NCI-H146 (cell line): Measurements from ENCODE around the gene LDHB.
"Not testable (repeated sequence)": the region's sequence is repeated elsewhere in the genome, so short reads cannot be mapped to it uniquely, and the experiment has no call there.

Experiments used
- DNase-seq: peaks from one replicate; lab custom pipeline; 2025; lab: John Stamatoyannopoulos, UW

The LDHB gene

DNA sequence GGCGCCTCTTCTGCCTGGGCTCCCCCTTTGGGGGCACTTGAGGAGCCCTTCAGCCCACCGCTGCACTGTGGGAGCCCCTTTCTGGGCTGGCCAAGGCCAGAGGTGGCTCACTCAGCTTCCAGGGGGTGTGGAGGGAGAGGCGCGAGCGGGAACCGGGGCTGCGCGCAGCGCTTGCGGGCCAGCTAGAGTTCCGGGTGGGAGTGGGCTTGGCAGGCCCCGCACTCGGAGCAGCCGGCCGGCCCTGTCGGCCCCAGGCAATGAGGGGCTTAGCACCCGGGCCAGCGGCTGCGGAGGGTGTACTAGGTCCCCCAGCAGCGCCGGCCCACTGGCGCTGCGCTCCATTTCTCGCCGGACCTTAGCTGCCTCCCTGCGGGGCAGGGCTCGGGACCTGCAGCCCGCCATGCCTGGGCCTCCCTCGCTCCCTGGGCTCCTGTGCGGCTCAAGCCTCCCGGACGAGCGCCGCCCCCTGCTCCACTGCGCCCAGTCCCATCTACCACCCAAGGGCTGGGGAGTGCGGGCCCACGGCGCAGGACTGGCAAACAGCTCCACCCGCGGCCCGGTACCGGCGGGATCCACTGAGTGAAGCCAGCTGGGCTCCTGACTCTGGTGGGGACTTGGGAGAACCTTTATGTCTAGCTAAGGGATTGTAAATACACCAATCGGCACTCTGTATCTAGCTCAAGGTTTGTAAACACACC is 3.9 kb upstream of the LDHB start:
- DNase-seq: not testable (repeated sequence)

GRCh38 chr12:21659383-21659782 is 1.7 kb upstream of the LDHB start:
- DNase-seq: no peak

GRCh38 chr12:21656905-21657325 is 727 bp downstream of the LDHB start:
- peak; percentile 49 for DNase-seq

DNA sequence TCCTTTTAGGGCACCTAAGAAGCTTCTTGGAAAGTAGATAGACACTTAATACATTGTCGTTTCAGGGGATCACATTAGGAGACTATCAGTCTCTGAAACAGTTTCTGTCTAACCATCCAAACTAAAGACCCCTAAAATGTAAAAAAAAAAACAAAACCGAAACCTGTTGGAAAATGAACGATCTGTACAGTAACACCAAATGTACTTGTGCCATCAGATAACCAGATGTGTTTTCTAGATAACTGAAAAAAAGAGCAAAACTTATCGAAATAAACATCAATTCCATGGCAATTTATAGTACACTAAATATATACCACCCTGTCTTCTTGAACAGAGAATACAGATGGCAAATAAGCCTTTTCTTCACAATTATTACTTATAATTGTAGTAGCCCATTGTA is 2.1 kb downstream of the LDHB start:
- DNase-seq: no peak

DNA sequence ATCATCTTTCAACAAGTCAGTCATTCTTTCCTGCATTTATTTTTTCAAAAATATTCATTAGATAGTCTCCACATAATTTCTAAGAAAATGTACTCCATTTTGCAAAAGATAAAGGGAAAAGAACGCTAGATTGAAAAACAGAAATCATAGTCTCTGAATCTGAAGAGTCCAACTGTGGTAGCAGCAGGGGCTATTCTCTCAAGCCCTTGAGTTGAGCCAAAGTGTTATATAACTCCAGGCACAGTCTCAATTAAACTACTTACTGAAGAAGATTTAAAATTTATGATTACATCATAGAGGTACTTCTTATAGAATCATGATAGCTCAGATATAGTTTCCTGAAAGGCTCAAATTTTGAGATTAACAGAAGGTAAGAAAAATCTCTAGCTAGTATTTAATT is 5.8 kb downstream of the LDHB start:
- DNase-seq: no peak

DNA sequence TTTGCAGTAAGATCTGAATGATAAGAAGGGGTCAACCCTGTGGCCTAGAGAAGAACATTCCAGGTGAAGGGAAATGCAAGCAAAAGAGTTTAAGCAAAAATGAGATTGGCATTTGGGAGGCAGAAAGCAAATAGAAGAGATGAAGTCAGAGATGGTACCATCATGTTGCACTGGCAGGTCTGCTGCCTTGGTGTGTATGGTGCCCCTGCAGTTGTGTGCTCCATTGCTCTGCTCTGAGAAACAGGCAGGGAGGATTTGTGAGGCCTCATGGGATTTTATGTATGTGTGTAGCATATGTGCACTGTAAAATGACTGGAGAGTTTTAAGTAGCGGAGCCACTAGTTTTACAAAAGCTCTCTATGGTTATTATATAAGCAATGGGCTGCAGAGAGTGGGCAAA is 6.6 kb downstream of the LDHB start:
- no peak for DNase-seq

GRCh38 chr12:21649034-21649433 is 8.6 kb downstream of the LDHB start:
- no peak for DNase-seq

- DNase-seq: no peak
Observed at GRCh38 chr12:21648378-21648777, 9.3 kb downstream of the LDHB start.

DNA sequence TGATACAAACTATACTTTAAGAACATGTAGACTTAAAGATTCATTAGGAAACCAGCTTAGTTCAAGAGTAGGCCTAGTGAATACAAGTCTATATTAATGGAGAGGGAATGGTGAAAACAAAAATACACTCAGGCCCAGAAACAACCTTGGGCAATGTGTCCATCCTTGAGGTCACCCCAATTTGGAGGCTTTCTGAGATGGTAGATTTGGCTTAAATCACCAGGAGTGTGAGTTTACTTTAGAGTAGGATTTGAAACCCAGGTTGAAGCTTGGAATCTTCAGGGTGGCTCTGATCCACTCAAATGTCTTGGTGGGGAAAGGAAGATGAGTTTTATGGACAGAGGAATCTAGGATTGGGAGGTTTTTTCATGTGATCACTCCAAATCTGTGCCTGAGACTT is 10.5 kb downstream of the LDHB start:
- DNase-seq: no peak

GRCh38 chr12:21645041-21645500 is 12.6 kb downstream of the LDHB start:
- DNase-seq: not testable (repeated sequence)

- no peak for DNase-seq
Observed at GRCh38 chr12:21644516-21644915, 13.1 kb downstream of the LDHB start.

- DNase-seq: no peak
Observed at GRCh38 chr12:21643758-21644157, 13.9 kb downstream of the LDHB start.

GRCh38 chr12:21642707-21643389 is 14.8 kb downstream of the LDHB start:
- no peak for DNase-seq

- DNase-seq: peak; percentile 74
Observed at GRCh38 chr12:21638054-21638891, 19.4 kb downstream of the LDHB start.

GRCh38 chr12:21634245-21634644 is 23.4 kb downstream of the LDHB start:
- no peak for DNase-seq

- DNase-seq: no peak
Observed at GRCh38 chr12:21631367-21631766, 26.3 kb downstream of the LDHB start.

DNA sequence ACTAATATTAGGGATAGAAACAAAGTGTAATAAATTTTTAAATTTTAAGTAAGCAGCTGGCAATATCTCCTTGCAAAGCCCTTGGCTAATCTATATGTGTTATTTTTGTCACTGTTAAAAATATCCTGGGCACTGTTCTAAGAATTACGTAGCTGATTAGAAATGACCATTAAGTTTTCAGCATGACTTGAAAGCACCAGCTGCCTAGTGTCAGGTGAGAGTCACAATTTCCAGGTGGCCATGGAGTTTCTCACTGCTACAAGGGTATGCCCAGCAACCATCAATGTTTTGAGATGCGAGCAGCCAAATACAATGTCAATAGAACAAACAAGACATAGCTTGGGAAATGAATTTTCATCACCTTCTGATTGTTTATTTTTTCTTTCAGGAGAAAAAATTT is 29.7 kb downstream of the LDHB start:
- no peak for DNase-seq

DNA sequence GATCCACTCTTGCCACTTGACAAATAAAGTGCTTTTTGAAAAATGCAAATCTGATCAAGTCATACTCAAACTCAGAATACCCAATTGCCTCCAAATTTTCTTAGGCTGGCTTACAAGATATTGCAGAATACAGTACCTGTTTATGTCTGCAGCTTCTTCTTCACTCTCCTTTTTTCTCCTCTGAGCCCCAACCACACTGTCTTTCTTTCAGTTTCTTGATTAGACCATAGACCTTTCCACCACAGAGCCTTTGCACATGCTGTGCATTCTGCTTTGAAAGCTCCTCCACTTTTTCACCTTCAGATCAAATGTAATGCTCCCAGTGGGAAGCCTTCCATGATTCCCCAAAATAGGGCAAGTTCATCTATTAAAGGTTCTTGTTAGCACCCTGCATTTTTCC is 39.1 kb downstream of the LDHB start:
- DNase-seq: no peak

DNA sequence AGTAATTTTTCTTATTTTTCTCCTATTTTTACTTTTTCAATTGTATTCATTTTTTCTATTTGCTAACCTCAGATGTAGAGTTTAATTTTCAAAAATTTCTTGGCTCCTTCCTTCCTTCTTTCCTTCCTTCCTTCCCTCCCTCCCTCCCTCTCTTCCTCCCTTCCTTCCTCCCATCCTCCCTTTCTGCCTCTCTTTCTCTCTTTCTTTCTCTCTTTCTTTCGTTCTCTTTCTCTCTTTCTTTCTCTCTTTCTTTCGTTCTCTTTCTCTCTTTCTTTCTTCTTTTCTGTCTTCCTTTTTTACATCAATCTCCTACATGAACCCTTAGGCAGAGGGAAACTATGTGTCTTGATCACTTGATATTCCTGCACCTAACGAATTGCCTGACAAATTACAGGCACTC is 40.6 kb downstream of the LDHB start:
- no peak for DNase-seq

- no peak for DNase-seq
Observed at GRCh38 chr12:21615431-21615830, 42.2 kb downstream of the LDHB start.

DNA sequence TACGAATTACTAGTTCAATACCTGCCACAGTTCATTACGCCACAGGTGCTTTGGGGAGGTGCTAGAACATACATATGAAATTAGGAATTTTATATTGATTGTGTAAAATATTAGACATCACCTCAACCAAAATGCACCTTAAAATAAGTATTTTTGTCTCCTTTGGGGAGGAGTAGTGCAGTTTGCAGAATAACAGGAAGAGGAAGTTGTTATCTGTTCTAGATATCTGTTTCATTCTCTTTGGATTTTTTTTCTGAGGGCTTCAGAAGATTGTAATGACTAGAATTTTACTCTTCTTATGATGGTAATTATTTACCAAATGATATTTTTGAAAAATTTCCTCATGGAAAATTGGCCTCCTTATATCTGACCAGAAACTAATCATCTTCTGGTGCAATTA is 43.1 kb downstream of the LDHB start:
- DNase-seq: no peak

DNA sequence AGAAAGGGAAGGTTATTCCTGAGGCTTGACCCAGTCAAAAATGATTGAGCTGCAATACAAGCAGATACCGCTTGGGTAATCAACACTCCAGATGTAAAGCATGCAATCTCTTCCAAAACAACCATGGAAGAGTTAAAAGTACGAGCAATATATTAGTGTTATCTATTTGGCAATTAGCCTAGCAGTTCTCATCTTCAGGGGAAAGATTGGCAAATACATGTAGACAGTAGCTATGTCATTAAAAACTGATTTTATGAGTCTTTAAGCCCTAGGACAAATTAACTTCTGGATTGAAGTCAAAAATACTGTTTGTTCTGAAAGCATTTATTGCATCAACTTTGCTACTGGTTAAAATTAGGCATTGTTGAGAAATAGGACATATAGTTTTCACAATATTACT is 43.7 kb downstream of the LDHB start:
- DNase-seq: no peak

GRCh38 chr12:21608196-21608595 is 49.4 kb downstream of the LDHB start:
- no peak for DNase-seq
